ENCODE measurements around the gene ZFP57. TPM values are rescaled to one million over a fixed set of nuclear protein-coding genes. Genes with fewer than 3 reads are reported as not detected.

ZFP57 gene
- total and polyA plus RNA-seq, 8 donors = 0.08 TPM; not detected in 7

GRCh38 chr6:29625337-29625930 lies 55.5 kb downstream of the ZFP57 start:
- no peak for DNase-seq
- Histone ChIP-seq H3K4me1 (peaks cover 19 to 30% (median 24%) of the 10 kb centered on the region in 4 donors), H3K27me3 (peaks cover 0 to 25% (median 0%) of the 10 kb centered on the region in 3 donors), H3K36me3 (peaks cover 0 to 36% (median 35%) of the 10 kb centered on the region in 4 donors), H3K27ac (no peak overlapping the region), H3K4me3 (no peak overlapping the region), H3K9me3 (no peaks in the 10 kb centered on the region)
- WGBS, 5 donors = 61 to 65% (median 61%) methylated on average over 7 of the region's 7 CpGs
- TF ChIP-seq POLR2AphosphoS5 (IDR thresholded peaks at IDR 0.05) = no peak
- TF ChIP-seq CTCF (IDR thresholded peaks at IDR 0.05) = no peak
- no peak for TF ChIP-seq POLR2A (IDR thresholded peaks at IDR 0.05)
- no peak for TF ChIP-seq EP300 (IDR thresholded peaks at IDR 0.05)
- intact Hi-C loops (cut with DNase I; ENCODE audit: low total_unique reads) = no loop called here

GRCh38 chr6:29624520-29624961 lies 56.4 kb downstream of the ZFP57 start:
- Histone ChIP-seq H3K9me3 (no peaks in the 10 kb centered on the region), H3K27ac (no peak overlapping the region), H3K4me1 (peaks cover 19 to 28% (median 24%) of the 10 kb centered on the region in 4 donors), H3K27me3 (peaks cover 0 to 19% (median 0%) of the 10 kb centered on the region in 3 donors), H3K4me3 (no peak overlapping the region), H3K36me3 (peaks cover 5 to 45% (median 42%) of the 10 kb centered on the region in 4 donors)
- 64 to 82% (median 71%) methylated on average over 3 of the region's 3 CpGs for WGBS, 5 donors
- TF ChIP-seq POLR2AphosphoS5 (IDR thresholded peaks at IDR 0.05) (no peak), EP300 (IDR thresholded peaks at IDR 0.05) (no peak)
- no peak for DNase-seq
- intact Hi-C loops (cut with DNase I; ENCODE audit: low total_unique reads) = no loop called here

Small RNA genes lying within 50 kb of the gene (small RNA-seq; reads per million reads assigned to genes)
- 0 reads per million in 4 donors for gene SUMO2P1

Other genes starting within 250 kb of the ZFP57 start
- not detected for gene OR10C1, start 241.8 kb downstream of the ZFP57 start, total RNA-seq
- gene OR10C1, start 241.8 kb downstream of the ZFP57 start, polyA plus RNA-seq = not detected
- not detected for gene OR11A1, start 224.1 kb downstream of the ZFP57 start, total RNA-seq
- not detected for gene OR11A1, start 224.1 kb downstream of the ZFP57 start, polyA plus RNA-seq
- gene OR2H1, start 224.0 kb downstream of the ZFP57 start, total RNA-seq = not detected
- gene OR2H1, start 224.0 kb downstream of the ZFP57 start, polyA plus RNA-seq = not detected
- gene MAS1L, start 193.2 kb downstream of the ZFP57 start, total RNA-seq = under 1 TPM in 1 of 5 donors, not detected in 4; 0.55 TPM
- not detected for gene MAS1L, start 193.2 kb downstream of the ZFP57 start, polyA plus RNA-seq
- gene UBD, start 121.4 kb downstream of the ZFP57 start, total RNA-seq = 10 to 100 TPM in 1 of 5 donors, 1 to 10 TPM in 1, not detected in 3; 4.2 to 40.3 TPM
- 10 to 100 TPM in 1 of 3 donors, 1 to 10 TPM in 2; 4.0 to 65.8 (median 7.7) TPM for gene UBD, start 121.4 kb downstream of the ZFP57 start, polyA plus RNA-seq
- not detected for gene OR2H2, start 96.0 kb downstream of the ZFP57 start, total RNA-seq
- gene OR2H2, start 96.0 kb downstream of the ZFP57 start, polyA plus RNA-seq = not detected
- 100 to 1,000 TPM in 1 of 5 donors, 10 to 100 TPM in 4; 29.3 to 101 (median 38.7) TPM for gene GABBR1, start 48.0 kb downstream of the ZFP57 start, total RNA-seq
- 10 to 100 TPM in 1 of 3 donors, 1 to 10 TPM in 2; 4.5 to 22.0 (median 6.3) TPM for gene GABBR1, start 48.0 kb downstream of the ZFP57 start, polyA plus RNA-seq
- gene MOG, start 24.1 kb downstream of the ZFP57 start, total RNA-seq = not detected
- gene MOG, start 24.1 kb downstream of the ZFP57 start, polyA plus RNA-seq = not detected
- gene HLA-F, start 42.3 kb upstream of the ZFP57 start, total RNA-seq = 100 to 1,000 TPM in 3 of 5 donors, 10 to 100 TPM in 2; 32.7 to 115 (median 108) TPM
- 100 to 1,000 TPM in 1 of 3 donors, 10 to 100 TPM in 2; 17.2 to 164 (median 44.4) TPM for gene HLA-F, start 42.3 kb upstream of the ZFP57 start, polyA plus RNA-seq
- not detected for gene HLA-G, start 146.7 kb upstream of the ZFP57 start, total RNA-seq
- gene HLA-G, start 146.7 kb upstream of the ZFP57 start, polyA plus RNA-seq = 1 to 10 TPM in 1 of 3 donors, under 1 TPM in 1, not detected in 1; 0.10 to 3.6 TPM